ENCODE measurements around the gene CYP2F1.
"Not testable (repeated sequence)": the region's sequence is repeated elsewhere in the genome, so short reads cannot be mapped to it uniquely, and the experiment has no call there.

CYP2F1 gene

DNA sequence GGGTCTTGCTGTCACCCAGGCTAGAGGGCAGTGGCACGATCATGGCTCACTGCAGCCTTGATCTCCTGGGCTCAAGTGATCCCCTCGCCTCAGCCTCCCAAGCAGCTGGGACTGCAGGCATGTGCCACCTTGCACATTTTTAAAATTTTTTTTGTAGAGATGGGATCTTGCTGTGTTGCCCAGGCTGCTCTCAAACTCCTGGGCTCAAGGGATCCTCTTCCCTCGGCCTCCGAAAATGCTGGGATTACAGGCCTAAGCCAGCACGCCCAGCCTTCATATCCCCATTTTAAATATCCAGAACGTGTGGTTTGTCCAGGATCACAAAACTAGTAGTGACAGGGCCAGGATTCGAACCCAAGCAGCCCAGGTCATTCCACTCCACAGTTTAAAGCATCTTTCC lies 13.1 kb downstream of the CYP2F1 start:
- not testable (repeated sequence) for DNase-seq

DNA sequence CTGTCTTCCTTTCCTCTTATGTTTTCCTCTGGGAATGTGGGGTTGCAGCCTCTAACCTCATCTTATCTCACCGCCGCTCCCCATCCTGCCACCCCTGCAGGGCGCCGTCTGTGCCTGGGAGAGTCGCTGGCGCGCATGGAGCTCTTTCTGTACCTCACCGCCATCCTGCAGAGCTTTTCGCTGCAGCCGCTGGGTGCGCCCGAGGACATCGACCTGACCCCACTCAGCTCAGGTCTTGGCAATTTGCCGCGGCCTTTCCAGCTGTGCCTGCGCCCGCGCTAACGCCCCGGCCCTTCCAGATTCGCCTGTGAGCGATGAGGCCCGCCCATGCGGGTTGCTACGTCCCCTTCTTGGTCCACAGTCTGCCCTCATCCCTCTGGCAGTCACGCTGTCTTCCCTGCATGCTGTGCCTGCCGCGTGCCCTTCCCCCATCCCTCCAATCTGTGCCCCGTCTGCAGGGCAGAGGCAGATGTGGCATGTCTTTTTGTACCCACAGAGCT lies 13.6 kb downstream of the CYP2F1 start:
- DNase-seq: peak; percentile 42

DNA sequence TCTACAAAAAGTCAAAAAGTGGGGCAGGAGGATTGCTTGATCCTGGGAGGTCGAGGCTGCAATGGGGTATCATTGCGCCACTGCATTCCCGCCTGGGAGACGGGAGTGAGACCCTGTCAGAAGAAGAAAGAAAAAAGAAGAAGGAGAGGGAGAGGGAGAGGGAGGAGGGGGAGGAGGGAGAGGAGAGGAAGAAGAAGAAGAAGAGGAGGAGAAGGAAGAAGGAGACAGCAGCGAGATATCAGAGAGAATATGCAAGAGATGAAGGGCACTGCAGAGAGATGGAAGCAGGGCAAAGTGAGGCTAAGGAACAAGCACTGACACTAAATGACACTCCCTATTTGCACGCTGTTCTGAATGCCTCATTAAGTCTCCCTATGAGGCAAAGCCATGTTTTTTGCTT lies 14.5 kb downstream of the CYP2F1 start:
- DNase-seq: no peak

DNA sequence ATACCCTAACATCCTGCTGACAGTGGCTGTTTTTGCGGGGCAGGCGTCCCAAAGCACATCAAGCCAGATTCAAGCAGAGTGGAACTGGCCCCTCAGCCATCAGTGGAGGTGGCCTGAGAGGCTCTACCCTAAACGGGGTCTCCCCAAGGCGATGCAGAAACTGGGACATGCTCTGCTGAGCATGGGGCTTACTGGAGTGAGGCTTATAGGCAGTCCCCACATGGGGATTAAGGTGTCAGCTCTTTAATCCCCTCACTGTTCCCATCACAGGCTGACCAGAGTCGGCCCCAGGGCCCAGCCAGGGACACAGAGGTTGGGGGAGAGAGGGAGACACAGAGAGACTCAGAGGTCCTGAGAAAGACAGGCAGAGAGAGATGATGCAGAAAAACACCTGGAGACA lies 17.0 kb downstream of the CYP2F1 start:
- DNase-seq: no peak

DNA sequence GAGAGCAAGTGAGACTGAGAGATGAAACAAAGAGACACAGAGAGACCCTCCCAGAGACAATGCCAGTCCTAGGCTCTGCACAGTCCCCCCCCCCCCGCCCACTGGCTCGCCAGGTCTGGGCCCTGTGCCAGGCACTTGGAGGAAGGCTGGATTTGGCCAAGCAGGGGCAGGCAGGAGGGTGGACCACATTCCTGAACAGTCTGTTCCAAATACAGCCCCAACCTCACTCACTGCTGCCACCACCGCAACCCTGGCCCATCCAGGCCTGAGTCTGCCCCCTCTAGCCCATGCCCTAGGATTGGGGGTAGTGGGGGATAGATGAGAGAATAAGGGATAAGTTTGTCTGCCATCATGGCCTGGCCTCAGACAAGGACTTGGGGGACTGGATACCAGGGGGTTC lies 19.0 kb downstream of the CYP2F1 start:
- no peak for DNase-seq

DNA sequence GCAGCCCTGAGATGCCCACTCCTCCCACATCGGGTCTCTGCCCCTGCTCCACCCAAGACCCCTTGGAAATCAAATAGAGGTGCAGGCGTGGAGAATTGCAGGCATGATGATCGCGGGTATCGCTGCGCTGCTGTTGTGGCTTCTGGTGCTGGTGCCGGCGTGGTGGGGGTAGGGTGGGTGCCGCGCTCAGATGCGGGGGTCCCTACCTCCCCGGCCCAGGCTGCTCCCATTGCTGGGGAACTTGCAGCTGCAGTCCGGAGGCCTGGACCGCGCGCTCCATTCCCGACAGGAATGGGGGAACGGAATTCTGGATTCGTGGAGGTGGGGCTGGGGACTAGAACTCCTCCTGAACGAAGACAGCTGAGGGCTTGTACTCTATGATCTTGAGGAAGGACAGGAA lies 20.4 kb downstream of the CYP2F1 start:
- DNase-seq: no peak

DNA sequence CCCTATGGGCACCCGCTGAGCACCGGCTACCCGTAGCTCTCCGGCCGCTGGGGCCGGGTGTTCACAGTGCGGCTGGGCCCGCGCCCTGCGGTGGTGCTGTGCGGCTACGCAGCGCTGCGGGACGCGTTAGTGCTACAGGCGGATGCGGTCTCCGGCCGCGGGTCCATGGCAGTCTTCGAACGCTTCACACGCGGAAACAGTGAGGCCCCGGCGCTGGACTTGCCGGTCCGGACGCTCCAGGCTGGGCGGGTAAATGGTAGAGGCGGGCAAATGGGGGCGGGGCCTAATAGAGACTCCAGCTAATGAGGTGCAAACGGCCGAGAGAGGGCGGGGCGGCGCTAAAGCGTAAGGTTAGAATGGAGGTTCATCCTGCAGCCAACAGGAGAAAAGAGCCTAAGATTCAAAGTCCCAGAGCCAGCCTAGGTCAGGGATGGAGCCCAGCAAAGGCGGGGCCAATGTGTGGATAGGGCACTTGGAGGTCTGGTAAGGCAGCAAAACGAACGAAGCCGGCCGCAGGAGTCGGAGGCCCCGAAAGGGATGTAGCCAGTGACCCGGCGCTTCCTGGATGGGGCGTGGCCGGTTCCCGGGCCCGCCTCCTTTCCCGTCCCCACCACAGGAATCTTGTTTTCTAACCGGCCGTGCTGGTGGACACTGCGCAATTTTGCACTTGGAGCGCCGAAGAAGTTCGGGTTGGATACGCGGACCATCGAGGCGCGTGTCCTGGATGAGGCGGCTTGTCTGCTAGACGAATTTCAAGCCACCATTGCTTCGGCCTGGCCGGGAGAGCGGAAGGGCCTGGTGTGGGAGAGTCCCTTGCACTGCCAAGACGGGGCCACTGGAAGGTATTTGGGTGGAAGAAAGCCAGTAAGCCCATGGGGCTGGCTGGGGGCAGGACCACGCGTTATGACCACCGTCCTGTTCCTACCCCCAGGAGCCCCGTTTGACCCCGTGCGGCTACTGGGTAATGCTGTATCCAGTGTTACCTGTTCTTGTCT lies 21.5 kb downstream of the CYP2F1 start:
- peak; percentile 11 for DNase-seq

DNA sequence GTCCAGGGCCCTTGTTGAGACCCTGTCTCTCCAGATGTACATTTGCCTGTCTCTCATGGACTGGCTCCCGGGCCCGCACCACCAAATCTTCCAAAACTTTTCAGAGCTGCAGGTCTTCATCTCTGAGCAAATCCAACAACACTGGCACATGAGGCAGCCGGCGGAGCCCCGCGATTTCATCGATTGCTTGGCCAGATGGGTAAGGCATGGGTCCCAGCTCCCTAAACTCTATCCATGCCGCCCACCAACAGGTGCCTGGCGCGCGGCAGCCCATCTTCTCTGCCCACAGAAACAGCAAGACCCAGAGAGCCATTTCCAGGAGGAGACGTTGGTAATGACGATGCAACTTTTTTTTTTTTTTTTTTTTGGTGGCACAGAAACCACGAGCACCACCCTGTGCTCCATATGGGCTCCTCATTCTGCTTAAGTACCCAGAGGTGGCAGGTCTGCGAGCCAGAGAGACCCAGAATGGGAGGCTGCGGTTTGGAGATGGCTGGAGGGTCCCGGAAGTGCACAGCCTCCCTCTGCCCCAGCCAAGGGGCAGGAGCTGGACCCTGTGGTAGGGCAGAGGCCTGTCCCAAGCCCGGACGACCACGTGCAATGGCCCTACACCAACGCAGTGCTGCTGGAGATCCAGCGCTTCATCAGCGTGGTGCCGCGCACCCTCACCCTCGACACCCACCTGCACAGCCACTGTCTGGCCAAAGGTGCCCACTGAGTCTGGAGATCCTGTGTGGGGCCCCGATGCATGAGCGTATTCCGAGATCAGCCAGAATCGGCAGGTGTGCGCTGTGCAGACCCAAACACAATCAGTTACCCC lies 22.6 kb downstream of the CYP2F1 start:
- no peak for DNase-seq

DNA sequence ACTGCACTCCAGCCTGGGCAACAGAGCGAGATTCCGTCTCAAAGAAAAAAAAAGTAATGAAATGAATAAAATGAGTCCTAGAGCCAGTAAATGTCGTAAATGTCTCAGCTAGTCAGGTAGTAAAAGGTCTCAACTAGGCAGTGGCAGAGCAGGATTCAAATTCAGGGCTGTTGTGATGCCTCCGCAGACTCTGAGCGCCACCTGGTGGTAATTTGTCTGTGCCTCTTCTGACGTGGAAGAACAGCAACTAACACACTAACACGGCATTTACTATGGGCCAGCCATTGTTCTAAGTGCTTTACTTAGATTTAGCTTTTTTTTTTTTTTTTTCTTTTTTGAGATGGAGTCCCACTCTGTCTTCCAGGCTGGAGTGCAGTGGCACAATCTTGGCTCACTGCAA lies 30.2 kb downstream of the CYP2F1 start:
- DNase-seq: peak; percentile 77

DNA sequence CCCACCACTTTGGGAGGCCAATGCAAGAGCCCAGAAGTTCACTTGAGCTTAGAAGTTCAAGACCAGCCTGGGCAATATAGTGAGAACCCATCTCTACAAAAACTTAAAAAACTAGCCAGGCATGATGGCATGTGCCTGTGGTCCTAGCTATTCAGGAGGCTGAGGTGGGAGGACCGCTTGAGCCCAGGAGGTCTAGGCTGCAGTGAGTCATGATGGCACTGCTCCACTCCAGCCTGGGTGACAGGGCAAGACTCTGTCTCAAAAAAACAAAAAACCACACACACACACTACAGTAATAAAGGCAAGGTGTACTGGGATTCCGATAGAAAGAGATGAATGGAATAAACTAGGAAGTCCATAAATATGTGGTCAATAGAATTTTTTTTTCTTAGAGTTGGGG lies 35.6 kb downstream of the CYP2F1 start:
- no peak for DNase-seq

DNA sequence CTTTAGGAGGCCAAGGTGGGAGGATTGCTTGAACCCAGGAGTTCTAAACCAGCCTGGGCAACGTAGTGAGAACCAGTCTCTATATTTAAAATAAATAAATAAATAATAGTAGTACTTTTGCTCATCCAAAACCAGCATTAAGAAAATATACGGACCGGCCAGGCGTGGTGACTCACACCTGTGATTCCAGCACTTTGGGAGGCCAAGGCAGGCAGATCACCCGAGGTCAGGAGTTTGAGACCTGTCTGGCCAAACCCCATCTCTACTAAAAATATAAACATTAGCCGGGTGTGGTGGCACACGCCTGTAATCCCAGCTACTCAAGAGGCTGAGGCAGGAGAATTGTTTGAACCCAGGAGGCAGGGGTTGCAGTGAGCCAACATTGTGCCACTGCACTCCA lies 36.8 kb downstream of the CYP2F1 start:
- DNase-seq: not testable (repeated sequence)

DNA sequence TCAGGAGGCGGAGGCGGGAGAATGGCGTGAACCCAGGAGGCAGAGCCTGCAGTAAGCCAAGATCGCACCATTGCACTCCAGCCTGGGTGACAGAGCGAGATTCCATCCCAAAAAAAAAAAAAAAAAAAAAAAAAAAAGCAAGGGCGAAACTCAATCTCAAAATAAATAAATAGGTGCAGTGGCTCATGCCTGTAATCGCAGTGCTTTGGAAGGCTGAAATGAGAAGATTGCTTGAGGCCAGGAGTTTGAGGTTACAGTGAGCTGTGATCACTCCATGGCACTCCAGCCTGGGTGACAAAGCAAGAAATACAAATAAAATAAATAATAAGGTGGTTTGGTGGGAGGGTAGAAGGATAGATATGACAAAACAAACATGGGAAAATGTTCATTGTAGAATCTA lies 39.8 kb downstream of the CYP2F1 start:
- no peak for DNase-seq

DNA sequence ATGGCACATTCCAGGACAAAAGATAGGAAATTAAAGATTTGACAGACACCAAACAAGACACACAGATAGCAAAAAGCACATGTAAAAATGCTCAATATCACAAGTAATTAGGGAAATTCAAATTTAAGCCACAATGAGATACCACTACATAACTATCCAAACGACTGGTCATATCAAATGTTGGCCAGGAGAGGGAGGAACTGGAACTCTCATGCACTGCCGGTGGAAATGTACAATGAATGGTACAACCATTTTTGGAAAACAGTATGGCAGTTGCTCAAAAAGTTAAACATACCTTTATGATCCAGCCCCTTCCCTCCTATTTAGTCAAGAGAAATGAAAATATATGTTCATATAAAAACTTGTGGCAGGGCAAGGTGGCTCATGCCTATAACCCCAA lies 42.0 kb downstream of the CYP2F1 start:
- DNase-seq: no peak

DNA sequence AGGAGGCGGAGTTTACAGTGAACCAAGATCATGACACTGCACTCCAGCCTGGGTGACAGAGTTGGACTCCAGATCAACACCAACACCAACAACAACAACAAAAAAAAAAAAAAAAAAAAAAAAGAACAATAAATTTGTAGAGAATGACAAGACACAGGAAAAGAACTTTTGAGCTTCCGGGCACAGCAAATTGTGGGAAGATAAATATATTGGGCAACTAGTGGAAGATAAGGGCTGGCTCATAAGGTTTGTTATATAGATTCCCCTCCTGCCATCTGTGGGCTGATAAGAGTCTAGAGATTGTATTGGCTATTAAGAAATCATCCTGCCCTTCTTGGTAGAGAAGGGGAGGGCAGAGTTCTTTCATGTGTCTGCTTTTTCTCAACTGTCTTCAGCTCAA lies 45.6 kb downstream of the CYP2F1 start:
- no peak for DNase-seq

DNA sequence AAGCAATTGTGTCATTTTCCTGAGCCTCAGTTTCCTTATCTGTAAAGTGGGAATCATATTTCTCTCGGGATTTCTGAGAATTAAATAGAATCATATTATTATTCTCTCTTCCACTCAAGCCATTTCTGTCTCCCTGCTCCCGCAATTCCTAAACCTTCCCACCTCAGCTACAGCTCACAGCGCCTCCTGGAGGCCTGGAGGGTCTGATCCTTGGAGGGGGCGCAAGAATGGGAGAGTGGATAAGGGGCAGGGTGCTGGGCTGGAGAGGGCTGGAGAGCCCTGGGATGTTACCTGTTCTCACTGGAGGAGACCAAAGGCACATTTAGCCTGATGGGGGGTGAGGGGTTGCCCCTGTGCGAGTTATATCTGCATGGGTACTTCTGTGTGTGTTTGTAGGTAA lies 47.7 kb downstream of the CYP2F1 start:
- DNase-seq: no peak

DNA sequence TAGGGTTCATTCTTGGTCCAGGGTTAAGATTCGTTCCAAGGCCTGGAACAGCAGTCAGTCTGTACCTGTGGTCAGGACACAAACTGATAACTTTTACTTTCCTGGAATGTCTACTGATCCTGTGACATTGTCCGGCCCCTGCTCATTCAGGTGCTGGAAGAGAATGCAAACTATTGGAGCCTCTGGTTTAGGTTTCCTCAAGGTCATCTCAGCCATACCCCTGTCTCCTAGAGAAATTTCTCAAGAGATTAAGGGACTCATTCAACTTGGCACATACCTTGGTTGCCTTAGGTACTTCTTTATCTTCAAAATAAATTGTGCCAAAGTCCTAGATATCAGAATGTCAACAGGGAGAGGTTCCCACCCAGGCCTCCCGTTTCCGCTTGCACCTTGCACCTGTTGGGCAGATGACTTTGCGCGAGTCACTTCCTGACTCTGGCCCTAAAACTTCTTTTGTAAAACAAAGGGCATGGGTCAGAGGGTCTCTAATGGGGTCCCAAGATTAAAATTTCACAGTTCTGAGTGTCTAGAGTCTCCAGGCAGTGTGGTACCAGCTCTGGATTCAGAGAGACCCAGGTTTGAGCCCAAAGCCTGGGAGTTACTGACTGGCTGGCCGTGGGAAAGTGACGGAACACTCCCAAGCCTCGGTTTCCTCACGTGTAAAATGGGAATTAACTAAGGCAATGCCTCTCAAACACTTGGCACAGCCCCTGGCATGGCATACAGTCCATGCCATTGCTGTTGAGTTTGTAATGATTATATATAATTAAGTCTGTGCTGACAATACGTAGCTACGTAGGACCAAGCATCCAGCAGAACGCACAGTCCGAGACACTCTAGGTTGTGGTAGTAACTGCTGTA lies 52.9 kb downstream of the CYP2F1 start:
- DNase-seq: no peak

DNA sequence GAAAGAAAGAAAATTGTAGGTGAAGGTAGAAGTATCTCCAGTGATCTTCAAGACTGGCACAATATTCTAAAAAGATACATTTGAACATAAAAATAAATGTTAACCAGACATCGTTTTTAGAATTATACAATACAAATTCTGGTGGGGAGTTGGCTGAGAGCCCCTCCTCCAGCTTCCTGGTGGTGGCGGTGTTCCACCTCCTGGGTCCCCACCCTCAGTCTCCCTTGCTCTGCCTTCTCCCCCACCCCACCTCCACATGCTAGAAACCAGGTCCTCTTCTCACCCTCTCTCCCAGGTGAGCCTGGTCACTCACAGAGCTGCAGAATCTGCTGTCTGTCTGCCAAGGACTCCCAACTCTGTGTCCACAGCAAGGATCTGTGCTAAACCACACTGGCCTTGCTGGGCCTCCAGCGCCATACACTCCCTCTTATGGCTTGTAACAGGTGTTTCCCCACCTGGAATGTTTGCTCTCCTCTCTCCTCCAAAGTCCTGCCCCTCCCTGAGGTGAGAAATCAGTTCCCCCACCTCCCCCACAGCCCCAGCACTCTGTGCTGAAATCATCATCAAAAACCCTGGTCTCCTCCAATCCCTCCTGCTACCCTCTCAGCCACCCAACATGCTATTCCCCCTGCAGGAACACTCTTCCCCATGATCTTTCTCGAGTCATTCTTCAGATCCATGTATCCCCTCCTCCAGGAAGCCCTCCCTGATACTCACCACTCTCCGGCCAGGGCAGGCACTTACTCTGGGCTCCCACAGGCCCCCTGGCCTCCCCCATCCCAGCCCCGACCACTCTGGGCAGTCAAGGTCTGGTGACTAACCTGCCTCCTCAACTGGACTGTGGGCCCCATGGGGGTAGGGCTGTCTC lies 58.3 kb downstream of the CYP2F1 start:
- no peak for DNase-seq

DNA sequence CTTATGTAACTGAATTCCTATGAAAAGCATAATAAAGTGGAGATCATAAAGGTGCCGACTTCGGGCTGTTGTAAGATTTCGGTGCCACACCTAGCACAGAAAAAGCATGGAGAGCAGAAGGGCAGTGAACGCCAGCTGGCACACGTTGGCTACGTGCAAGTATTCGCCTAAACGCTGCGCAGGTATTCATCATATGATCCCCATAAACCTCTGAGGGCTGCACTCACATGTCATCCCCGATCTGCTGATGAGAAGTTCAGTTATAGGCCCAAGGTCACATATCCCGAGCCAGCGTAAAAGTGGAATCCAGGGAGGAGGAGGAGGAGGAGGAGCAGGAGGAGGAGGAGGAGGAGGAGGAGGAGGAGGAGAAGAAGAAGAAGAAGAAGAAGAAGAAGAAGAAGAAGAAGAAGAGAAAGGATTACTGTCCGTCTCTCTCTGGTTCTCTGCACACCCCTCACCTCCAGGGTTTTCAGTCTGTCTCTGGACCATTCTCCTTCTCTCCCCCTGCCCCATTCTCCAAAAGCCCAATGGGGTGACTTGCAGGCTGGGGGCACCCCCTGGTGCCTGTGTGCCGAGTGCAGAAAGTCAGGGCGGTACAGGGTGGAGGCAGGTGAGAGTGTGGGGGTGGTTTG lies 60.2 kb downstream of the CYP2F1 start:
- no peak for DNase-seq

DNA sequence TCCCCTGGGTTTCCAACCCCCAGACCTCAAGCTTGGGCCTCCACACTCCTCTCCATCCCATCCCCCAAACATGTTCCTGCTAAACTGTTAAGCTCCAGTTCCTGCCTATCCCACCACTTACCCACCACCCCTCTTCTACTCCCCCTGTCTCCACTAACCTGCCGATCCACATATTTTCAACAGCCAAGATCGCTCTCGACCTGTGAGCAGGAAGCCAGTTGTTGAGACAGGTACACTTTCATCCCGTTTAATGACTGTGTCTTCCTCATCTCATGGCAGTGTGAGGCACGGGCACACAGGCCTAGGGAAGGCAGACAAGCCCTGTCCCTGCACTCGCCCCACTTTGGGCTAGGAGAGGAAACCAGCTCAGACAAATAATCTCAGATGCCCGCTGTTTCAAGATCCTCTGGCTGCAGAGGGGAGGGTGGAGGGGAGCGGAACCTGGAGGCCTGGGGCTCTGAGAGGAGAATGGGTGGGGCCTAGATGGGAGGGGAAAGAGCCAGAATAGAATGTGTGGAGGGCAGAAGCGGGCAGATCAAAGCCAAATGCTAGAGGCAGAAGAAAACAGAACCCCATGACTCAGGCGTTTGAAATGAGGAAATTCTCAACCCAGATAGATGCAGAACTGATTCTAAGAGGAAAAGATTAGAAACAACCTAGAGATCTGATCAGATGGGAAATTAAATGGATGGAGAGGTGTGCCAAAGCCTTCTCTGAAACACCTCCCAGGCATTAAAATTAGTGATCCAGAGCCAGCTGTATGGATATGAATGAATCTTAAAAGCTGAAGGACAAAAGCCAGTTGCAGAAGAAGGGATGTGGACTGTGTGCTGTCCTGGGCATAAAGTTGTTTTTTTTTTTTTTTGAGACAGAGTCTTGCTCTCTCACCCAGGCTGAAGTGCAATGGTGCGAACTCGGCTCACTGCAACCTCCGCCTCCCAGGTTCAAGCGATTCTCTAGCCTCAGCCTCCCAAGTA lies 61.9 kb downstream of the CYP2F1 start:
- DNase-seq: no peak

Data from effector CD8-positive, alpha-beta T cell (primary cell).